GM12892 (cell line): ENCODE data around the gene GOPC.

Experiments used
- POLR2A ChIP-seq: IDR thresholded peaks from 2 replicates; pipeline ENCODE4 v1.6.1; 2011; ENCODE audit warnings: low read depth, low read length, control low read depth
- POLR2AphosphoS5 ChIP-seq: IDR thresholded peaks from 2 replicates; pipeline ENCODE4 v1.6.1; 2011; ENCODE audit warnings: low read depth, low read length, control low read depth
- TAF1 ChIP-seq: IDR thresholded peaks from 2 replicates; pipeline ENCODE4 v1.6.1; 2011; ENCODE audit warnings: low read depth, mild to moderate bottlenecking, control low read depth, low read length, borderline replicate concordance

- TF ChIP-seq TAF1 (no peak), POLR2AphosphoS5 (no peak), POLR2A (no peak)
These were observed 26.9 kb upstream of the GOPC start for GRCh38 chr6:117629119-117629660.
